Tibial artery (tissue), 4 donors: ENCODE measurements around the gene RAB3IP.

ENCODE experiments used
- DNase-seq, 2 donors: peaks; one replicate each; pipeline ENCODE4 v3.0.0-alpha.2; 2019
- H3K27ac ChIP-seq, 2 donors: fragments of 200-600 bp; sonication (generic) in 1 of 2; 1 replicate in 1 of 2; 2 replicates in 1 of 2; pipeline ENCODE4 v1.5.1; 2018 to 2019; ENCODE audit warnings: mild to moderate bottlenecking in 1 of 2
- H3K27me3 ChIP-seq, 2 donors: fragments of 200-600 bp; sonication (generic) in 1 of 2; one replicate each; pipeline versions ENCODE4 v1.5.1 to v1.6.0; 2016 to 2019
- H3K36me3 ChIP-seq, 3 donors: fragments of 200-600 bp; sonication (generic) in 2 of 3; one replicate each; pipeline ENCODE4 v1.5.1; 2016 to 2019; ENCODE audit warnings: mild to moderate bottlenecking in 2 of 3
- H3K4me1 ChIP-seq, 4 donors: fragments of 200-600 bp; sonication (generic) in 2 of 4; 1 replicate in 3 of 4; 2 replicates in 1 of 4; pipeline ENCODE4 v1.5.1; 2016 to 2019
- H3K4me3 ChIP-seq, 2 donors: fragments of 200-600 bp; sonication (generic) in 1 of 2; 1 replicate in 1 of 2; 2 replicates in 1 of 2; pipeline ENCODE4 v1.5.1; 2018 to 2019; ENCODE audit warnings: mild to moderate bottlenecking in 2 of 2
- H3K9me3 ChIP-seq, 3 donors: fragments of 200-600 bp; sonication (generic) in 1 of 3; one replicate each; pipeline ENCODE4 v1.5.1; 2016 to 2019
- CTCF ChIP-seq, 2 experiments: fragments of 200-600 bp in 1 of 2; fragments of 450-650 bp in 1 of 2; IDR thresholded peaks; one replicate each; pipeline ENCODE4 v1.5.1; 2017 to 2019; ENCODE audit warnings: antibody characterized with exemption in 2 of 2, mild to moderate bottlenecking in 1 of 2, moderate library complexity in 1 of 2
- intact Hi-C: fragments of 100-400 bp; cut with DNase I; formaldehyde crosslinking; loops from one replicate; pipeline ENCODE4 v1.15.0; 2023; ENCODE audit warnings: low total_unique reads

The RAB3IP gene

GRCh38 chr12:69701826-69702225, 36.8 kb upstream of the RAB3IP start:
- Histone ChIP-seq H3K9me3 (no peaks in the 10 kb centered on the region), H3K4me3 (no peak overlapping the region), H3K27ac (no peak overlapping the region), H3K36me3 (no peaks in the 10 kb centered on the region), H3K27me3 (no peaks in the 10 kb centered on the region), H3K4me1 (no peaks in the 10 kb centered on the region)
- intact Hi-C loops, result no loop called here
- no peak for TF ChIP-seq CTCF (IDR thresholded peaks at IDR 0.05)
- no peak for DNase-seq

GRCh38 chr12:69703146-69703642, 35.5 kb upstream of the RAB3IP start:
- intact Hi-C loops, result no loop called here
- Histone ChIP-seq H3K27me3 (no peaks in the 10 kb centered on the region), H3K4me1 (no peaks in the 10 kb centered on the region), H3K36me3 (no peaks in the 10 kb centered on the region), H3K27ac (no peak overlapping the region), H3K9me3 (no peaks in the 10 kb centered on the region), H3K4me3 (no peak overlapping the region)
- no peak for TF ChIP-seq CTCF (IDR thresholded peaks at IDR 0.05)
- no peak for DNase-seq

- H3K4me1 ChIP-seq, result no peaks in the 10 kb centered on the region
- no peak for TF ChIP-seq CTCF (IDR thresholded peaks at IDR 0.05)
- no peaks in the 10 kb centered on the region for H3K27me3 ChIP-seq
- intact Hi-C loops, result no loop called here
- no peak overlapping the region for H3K27ac ChIP-seq
- H3K9me3 ChIP-seq, result no peaks in the 10 kb centered on the region
- DNase-seq, result no peak
- H3K36me3 ChIP-seq, result no peaks in the 10 kb centered on the region
- no peak overlapping the region for H3K4me3 ChIP-seq
These were observed 34.3 kb upstream of the RAB3IP start for GRCh38 chr12:69704357-69704756.

- H3K9me3 ChIP-seq, result no peaks in the 10 kb centered on the region
- no peaks in the 10 kb centered on the region for H3K36me3 ChIP-seq
- no peak overlapping the region for H3K27ac ChIP-seq
- no peak for DNase-seq
- no peak for TF ChIP-seq CTCF (IDR thresholded peaks at IDR 0.05)
- H3K4me1 ChIP-seq, result no peaks in the 10 kb centered on the region
- intact Hi-C loops, result no loop called here
- no peak overlapping the region for H3K4me3 ChIP-seq
- no peaks in the 10 kb centered on the region for H3K27me3 ChIP-seq
These were observed 30.0 kb upstream of the RAB3IP start for GRCh38 chr12:69708649-69709048.

- intact Hi-C loops, result no loop called here
- DNase-seq, result no peak
These were observed 25.8 kb upstream of the RAB3IP start for GRCh38 chr12:69712826-69713225.

More at GRCh38 chr12:69712826-69713225, 25.8 kb upstream of the RAB3IP start:
- H3K27me3 ChIP-seq, result no peaks in the 10 kb centered on the region
- no peak overlapping the region for H3K27ac ChIP-seq
- H3K9me3 ChIP-seq, result no peaks in the 10 kb centered on the region
- H3K4me3 ChIP-seq, result no peak overlapping the region
- no peak for TF ChIP-seq CTCF (IDR thresholded peaks at IDR 0.05)
- H3K36me3 ChIP-seq, result no peaks in the 10 kb centered on the region
- H3K4me1 ChIP-seq, result no peaks in the 10 kb centered on the region
